Fibroblast of the aortic adventitia (primary cell): ENCODE measurements around the gene MOCS3. TPM values are rescaled to one million over a fixed set of nuclear protein-coding genes. Genes with fewer than 3 reads are reported as not detected.

ENCODE experiments used
- DNase-seq: peaks from one replicate; pipeline ENCODE4 v3.0.0-alpha.2; 2010; ENCODE audit warnings: low read depth
- H3K4me3 ChIP-seq: 2 replicates; pipeline ENCODE4 v1.5.1; 2011; ENCODE audit warnings: low read depth, mild to moderate bottlenecking, control low read depth, low read length, moderate library complexity
- total RNA-seq: library from RNA; depleted of rRNA; stranded (reverse); fragments of >200 nt; gene quantifications from 2 replicates; pipeline ENCODE4 v1.2.3, GENCODE V29; 2012; ENCODE audit warnings: low replicate concordance
- TF ChIP-seq, protein P1 (sequence below): IDR thresholded peaks from 2 replicates; pipeline ENCODE4 v1.5.1; 2011; ENCODE audit warnings: mild to moderate bottlenecking, low read length, control low read depth, inconsistent platforms; ENCODE audit not compliant: insufficient read depth

The MOCS3 gene
- total RNA-seq, 1 donor, result 7.9 TPM

DNA sequence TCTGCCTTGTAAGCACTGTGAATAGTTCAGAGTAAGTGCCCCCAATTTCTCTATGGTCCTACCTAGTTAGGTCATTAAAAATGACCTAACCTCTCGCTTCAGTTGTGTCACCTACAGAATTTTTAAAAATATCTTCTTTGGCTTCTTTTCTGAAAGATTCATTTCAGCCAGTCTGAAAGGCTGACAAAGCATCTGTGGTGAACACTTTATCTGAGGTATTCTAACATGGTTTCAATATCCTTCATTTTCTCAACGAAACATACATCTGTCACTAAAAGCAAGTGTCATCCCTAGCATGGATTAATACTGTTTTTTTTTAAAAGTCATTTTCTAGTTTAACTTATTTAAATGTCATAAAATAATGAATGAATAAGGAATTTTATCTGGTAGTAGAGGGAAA lies 5.4 kb upstream of the MOCS3 start:
- no peak for DNase-seq
- TF ChIP-seq, protein P1, sequence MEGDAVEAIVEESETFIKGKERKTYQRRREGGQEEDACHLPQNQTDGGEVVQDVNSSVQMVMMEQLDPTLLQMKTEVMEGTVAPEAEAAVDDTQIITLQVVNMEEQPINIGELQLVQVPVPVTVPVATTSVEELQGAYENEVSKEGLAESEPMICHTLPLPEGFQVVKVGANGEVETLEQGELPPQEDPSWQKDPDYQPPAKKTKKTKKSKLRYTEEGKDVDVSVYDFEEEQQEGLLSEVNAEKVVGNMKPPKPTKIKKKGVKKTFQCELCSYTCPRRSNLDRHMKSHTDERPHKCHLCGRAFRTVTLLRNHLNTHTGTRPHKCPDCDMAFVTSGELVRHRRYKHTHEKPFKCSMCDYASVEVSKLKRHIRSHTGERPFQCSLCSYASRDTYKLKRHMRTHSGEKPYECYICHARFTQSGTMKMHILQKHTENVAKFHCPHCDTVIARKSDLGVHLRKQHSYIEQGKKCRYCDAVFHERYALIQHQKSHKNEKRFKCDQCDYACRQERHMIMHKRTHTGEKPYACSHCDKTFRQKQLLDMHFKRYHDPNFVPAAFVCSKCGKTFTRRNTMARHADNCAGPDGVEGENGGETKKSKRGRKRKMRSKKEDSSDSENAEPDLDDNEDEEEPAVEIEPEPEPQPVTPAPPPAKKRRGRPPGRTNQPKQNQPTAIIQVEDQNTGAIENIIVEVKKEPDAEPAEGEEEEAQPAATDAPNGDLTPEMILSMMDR, result no peak
- H3K4me3 ChIP-seq, result no peak overlapping the region

DNA sequence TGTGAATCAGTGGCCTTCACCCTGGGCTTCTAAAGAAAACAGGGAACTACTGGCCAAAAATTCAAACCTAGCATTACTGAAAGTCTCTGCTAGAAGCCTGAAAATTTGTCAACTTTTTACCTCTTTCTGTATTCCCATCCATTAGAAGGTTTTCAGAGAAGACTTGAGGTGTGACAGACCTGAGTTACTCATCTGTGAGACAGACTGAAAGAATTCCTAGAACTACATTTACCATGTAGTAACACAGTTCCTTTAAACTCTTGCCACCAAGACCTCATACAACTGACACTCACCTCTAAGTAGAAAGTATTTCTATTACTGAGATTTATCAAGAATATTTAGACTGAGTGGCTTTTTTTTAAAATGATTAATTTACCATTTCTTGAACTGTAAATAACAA lies 4.8 kb upstream of the MOCS3 start:
- DNase-seq, result no peak
- TF ChIP-seq, protein P1, result no peak
- H3K4me3 ChIP-seq, result no peak overlapping the region

DNA sequence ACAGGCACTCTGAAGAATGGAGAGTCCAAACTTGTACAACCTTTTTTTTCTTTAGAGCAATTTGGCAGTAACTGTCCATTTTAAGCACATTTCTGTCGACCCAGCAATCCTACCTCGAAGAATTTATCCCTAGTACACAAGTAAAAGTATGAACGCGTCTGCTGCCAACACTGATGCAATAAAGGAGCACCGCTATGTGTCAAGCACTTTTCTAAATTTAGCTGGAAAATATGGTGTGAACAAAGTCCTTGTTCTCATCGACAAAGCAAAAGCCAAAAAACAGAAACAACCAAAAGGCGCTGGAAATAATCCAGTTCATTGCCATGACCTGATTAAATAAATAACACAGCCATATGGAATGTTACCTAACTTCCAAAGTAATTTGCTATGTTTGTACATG lies 1.3 kb upstream of the MOCS3 start:
- TF ChIP-seq, protein P1, result no peak
- peak; percentile 52 for DNase-seq
- peak overlapping the region; percentile 99 for H3K4me3 ChIP-seq

DNA sequence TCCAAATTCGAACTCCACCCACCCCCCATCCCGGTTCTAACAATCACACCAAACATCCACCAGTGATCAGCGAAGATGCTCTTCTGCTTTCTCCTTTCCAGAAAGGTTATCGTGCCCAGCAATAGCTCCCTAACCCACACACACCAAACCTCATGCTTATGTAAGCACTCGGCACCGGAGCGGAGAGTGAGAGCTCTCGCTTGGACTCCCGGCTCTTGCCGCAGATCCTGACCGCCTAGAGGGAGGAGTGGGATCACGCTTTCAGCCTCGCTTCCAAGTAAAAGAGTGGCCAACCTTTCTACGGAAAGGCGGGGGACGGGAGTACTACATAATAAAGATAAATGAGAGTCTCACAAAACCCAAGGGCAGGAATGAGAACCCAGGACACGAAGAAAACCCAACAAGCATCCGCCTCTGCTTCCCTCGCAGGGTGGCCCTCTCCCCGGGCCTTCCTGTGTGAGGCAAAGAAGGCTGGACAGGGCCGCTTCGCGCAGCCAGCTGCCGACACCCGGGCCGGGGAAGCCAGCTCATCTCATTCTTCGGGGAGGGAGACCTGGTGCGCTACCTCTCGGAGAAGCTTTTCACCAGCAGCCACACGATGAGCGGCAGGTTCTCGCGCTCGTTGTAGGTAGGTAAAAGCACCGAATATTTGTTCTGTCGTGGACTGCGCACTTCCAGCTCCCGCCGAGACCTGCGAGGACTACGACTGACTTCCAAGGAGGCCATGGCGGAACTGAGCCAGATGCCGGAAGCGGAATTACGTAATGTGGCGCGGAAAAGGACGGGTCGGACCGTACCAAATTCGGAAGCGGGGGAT lies 612 bp upstream of the MOCS3 start, which contains the start of gene DPM1:
Gene DPM1 (minus strand): TSS at position 735 of the 817 bp plus-strand sequence. CDS start 9 bp downstream, at position 726.
- TF ChIP-seq, protein P1, result no peak
- peak within 1 kb of the TSS; percentile 99 for H3K4me3 ChIP-seq
- DNase-seq, result peak; percentile 28

DNA sequence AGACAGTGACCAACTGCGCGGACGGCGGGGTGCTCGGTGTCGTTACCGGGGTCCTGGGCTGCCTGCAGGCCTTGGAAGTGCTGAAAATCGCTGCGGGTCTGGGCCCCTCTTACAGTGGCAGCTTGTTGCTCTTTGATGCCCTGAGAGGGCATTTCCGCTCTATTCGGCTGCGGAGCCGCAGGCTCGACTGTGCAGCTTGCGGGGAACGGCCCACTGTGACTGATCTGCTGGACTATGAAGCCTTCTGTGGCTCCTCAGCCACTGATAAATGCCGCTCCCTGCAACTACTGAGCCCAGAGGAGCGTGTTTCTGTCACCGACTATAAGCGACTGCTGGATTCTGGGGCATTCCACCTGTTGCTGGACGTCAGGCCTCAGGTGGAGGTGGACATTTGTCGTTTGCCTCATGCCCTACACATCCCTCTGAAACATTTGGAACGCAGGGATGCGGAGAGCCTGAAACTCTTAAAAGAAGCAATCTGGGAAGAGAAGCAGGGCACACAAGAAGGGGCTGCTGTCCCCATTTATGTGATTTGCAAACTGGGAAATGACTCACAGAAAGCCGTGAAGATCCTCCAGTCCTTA lies 1.0 kb downstream of the MOCS3 start:
- peak overlapping the region; percentile 99 for H3K4me3 ChIP-seq
- no peak for DNase-seq
- TF ChIP-seq, protein P1, result no peak

DNA sequence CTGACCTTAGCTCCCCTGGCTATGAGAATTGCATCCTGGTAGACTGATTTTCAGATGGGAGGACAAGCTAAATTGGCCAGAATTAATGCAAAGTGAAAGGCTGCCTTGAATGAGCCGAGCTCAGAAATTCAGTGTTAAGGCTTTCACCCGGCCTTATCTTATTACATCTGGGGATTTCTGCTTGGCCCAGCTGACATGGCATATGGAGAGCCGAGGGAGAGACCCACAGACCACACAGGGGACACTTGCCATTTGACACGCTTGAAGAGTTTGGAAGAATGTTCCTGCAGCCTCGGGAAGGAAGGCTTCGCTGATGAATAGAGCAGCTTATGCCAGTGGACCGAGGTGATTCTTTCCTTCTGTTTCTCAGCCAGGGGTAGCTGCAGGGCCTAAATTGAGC lies 9.0 kb downstream of the MOCS3 start:
- TF ChIP-seq, protein P1, result no peak
- DNase-seq, result no peak
- no peak overlapping the region for H3K4me3 ChIP-seq
